ENCODE results near the gene MDH2. TPM values are rescaled to one million over a fixed set of nuclear protein-coding genes. Genes with fewer than 3 reads are reported as not detected.
"Not testable (repeated sequence)": the region's sequence is repeated elsewhere in the genome, so short reads cannot be mapped to it uniquely, and the experiment has no call there.

Gene MDH2
- total and polyA plus RNA-seq, 8 donors: 138 to 180 (median 156) TPM

GRCh38 chr7:76053461-76053860 is 5.6 kb downstream of the MDH2 start:
- H3K27ac ChIP-seq: no peak overlapping the region
- intact Hi-C loops (cut with DNase I): no loop called here
- no peak for TF ChIP-seq CTCF (IDR thresholded peaks at IDR 0.05)
- H3K4me1 ChIP-seq: peaks cover 5 to 31% of the 10 kb centered on the region in 2 donors
- no peaks in the 10 kb centered on the region for H3K27me3 ChIP-seq
- no peak overlapping the region for H3K4me3 ChIP-seq
- H3K9me3 ChIP-seq: no peaks in the 10 kb centered on the region
- DNase-seq: no peak
- no peak for ATAC-seq
- H3K36me3 ChIP-seq: peaks cover 0 to 63% of the 10 kb centered on the region in 2 donors

- no peaks in the 10 kb centered on the region for H3K27me3 ChIP-seq
- no peaks in the 10 kb centered on the region for H3K9me3 ChIP-seq
- H3K36me3 ChIP-seq: peaks cover 0 to 72% of the 10 kb centered on the region in 2 donors
- TF ChIP-seq CTCF (IDR thresholded peaks at IDR 0.05): no peak
- peaks cover 0 to 22% of the 10 kb centered on the region in 2 donors for H3K4me1 ChIP-seq
- no peak overlapping the region for H3K4me3 ChIP-seq
- DNase-seq (no peak), ATAC-seq (peak; percentile 67)
- intact Hi-C loops (cut with DNase I): no loop called here
- H3K27ac ChIP-seq: no peak overlapping the region
Observed at GRCh38 chr7:76054123-76055120, 6.5 kb downstream of the MDH2 start.

GRCh38 chr7:76056241-76056640 is 8.3 kb downstream of the MDH2 start:
- Histone ChIP-seq H3K36me3 (peaks cover 0 to 90% of the 10 kb centered on the region in 2 donors), H3K9me3 (no peaks in the 10 kb centered on the region), H3K27ac (no peak overlapping the region), H3K4me1 (peaks cover 0 to 9% of the 10 kb centered on the region in 2 donors), H3K27me3 (no peaks in the 10 kb centered on the region), H3K4me3 (no peak overlapping the region)
- TF ChIP-seq CTCF (IDR thresholded peaks at IDR 0.05): no peak
- intact Hi-C loops (cut with DNase I): no loop called here
- ATAC-seq: no peak
- DNase-seq: no peak

- intact Hi-C loops (cut with DNase I): no loop called here
- H3K36me3 ChIP-seq: peaks cover 0 to 90% of the 10 kb centered on the region in 2 donors
- no peak overlapping the region for H3K4me3 ChIP-seq
- ATAC-seq (no peak), DNase-seq (no peak)
- no peaks in the 10 kb centered on the region for H3K27me3 ChIP-seq
- peaks cover 0 to 9% of the 10 kb centered on the region in 2 donors for H3K4me1 ChIP-seq
- no peaks in the 10 kb centered on the region for H3K9me3 ChIP-seq
- TF ChIP-seq CTCF (IDR thresholded peaks at IDR 0.05): no peak
- no peak overlapping the region for H3K27ac ChIP-seq
Observed at GRCh38 chr7:76057103-76057812, 9.4 kb downstream of the MDH2 start.

GRCh38 chr7:76057813-76058145 is 9.9 kb downstream of the MDH2 start:
- Histone ChIP-seq H3K36me3 (peaks cover 0 to 92% of the 10 kb centered on the region in 2 donors), H3K9me3 (no peaks in the 10 kb centered on the region), H3K27me3 (no peaks in the 10 kb centered on the region), H3K27ac (no peak overlapping the region), H3K4me1 (peaks cover 0 to 9% of the 10 kb centered on the region in 2 donors), H3K4me3 (no peak overlapping the region)
- no peak for DNase-seq
- no peak for TF ChIP-seq CTCF (IDR thresholded peaks at IDR 0.05)
- intact Hi-C loops (cut with DNase I): no loop called here
- ATAC-seq: no peak

GRCh38 chr7:76058745-76059144 is 10.8 kb downstream of the MDH2 start:
- H3K27me3 ChIP-seq; H3K4me1 ChIP-seq; H3K27ac ChIP-seq; DNase-seq; ATAC-seq; intact Hi-C loops (cut with DNase I); H3K4me3 ChIP-seq; H3K9me3 ChIP-seq: not testable (repeated sequence)
- peaks cover 0 to 97% of the 10 kb centered on the region in 2 donors for H3K36me3 ChIP-seq

All from left lung (tissue), 10 donors.